H1 (cell line): ENCODE results near the gene CDH15. TPM values are rescaled to one million over a fixed set of nuclear protein-coding genes. Genes with fewer than 3 reads are reported as not detected.

Source experiments
- SAP30 ChIP-seq: fragments of 300-600 bp; sonication (generic); IDR thresholded peaks from 2 replicates; pipeline ENCODE4 v1.7.1; 2012; ENCODE audit warnings: low read length, moderate library complexity, mild to moderate bottlenecking, inconsistent platforms; ENCODE audit not compliant: insufficient read depth, insufficient replicate concordance
- polyA plus RNA-seq, 7 experiments: library from polyadenylated mRNA; depleted of rRNA in 3 of 7; stranded (reverse) in 5 of 7; unstranded in 2 of 7; fragments of >200 nt in 5 of 7; fragments of 200-250 nt in 2 of 7; gene quantifications; 1 replicate in 5 of 7; 2 replicates in 1 of 7; 4 replicates in 1 of 7; pipeline versions ENCODE4 v1.2.1 to v1.2.3, GENCODE V29; 2011 to 2013; ENCODE audit warnings: missing spikeins in 2 of 7, mixed read lengths in 2 of 7
- total RNA-seq: library from RNA; stranded (reverse); fragmentation: NEBNext Ultra II Directional; extraction: Animal tissue kit (Norgen Biotek cat#: 25700); gene quantifications from 2 replicates; pipeline ENCODE4 v1.2.1, GENCODE V29; 2021
- TF ChIP-seq, protein P1 (sequence below): IDR thresholded peaks from 2 replicates; pipeline ENCODE4 v1.6.1; 2012; ENCODE audit warnings: low read length, inconsistent platforms

The CDH15 gene
- total and polyA plus RNA-seq, 2 of the 8 experiments (the other 6 are each of a cell fraction or from before 2014, with no cell fraction given): 0.50 to 0.82 TPM

DNA sequence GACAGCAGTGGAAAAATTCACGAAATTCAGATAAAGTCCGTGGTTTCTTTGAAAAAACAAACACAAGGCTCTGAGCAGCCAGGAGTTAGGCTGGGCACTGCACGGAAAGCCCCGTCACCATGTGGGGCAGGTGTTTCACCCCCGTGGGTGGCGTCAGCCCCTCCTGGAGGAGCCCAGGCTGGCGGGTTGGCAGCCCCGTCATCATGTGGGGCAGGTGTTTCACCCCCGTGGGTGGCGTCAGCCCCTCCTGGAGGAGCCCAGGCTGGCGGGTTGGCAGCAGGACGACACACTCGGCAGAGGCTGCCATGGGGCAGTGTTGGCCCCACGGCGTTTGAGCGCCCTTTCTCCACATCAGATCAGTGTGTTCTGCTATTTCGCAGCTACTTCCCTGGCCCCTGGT, 39.8 kb upstream of the CDH15 start (continued):
- TF ChIP-seq, protein P1, sequence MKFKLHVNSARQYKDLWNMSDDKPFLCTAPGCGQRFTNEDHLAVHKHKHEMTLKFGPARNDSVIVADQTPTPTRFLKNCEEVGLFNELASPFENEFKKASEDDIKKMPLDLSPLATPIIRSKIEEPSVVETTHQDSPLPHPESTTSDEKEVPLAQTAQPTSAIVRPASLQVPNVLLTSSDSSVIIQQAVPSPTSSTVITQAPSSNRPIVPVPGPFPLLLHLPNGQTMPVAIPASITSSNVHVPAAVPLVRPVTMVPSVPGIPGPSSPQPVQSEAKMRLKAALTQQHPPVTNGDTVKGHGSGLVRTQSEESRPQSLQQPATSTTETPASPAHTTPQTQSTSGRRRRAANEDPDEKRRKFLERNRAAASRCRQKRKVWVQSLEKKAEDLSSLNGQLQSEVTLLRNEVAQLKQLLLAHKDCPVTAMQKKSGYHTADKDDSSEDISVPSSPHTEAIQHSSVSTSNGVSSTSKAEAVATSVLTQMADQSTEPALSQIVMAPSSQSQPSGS: no peak
- no peak for TF ChIP-seq SAP30
